GM23338 (cell line): ENCODE results near the gene GRSF1. TPM values are rescaled to one million over a fixed set of nuclear protein-coding genes. Genes with fewer than 3 reads are reported as not detected.

Experiments
- ATAC-seq: fragments of 200-7000 bp; cut with Tn5 transposase; 3 replicates; pipeline ENCODE4 v1.9.1; 2020
- DNase-seq: peaks from one replicate; pipeline ENCODE4 v3.0.0-alpha.2; 2015; ENCODE audit warnings: low spot score
- H2AFZ ChIP-seq: fragments of 200-600 bp; sonication (generic); 2 replicates; pipeline ENCODE4 v1.8.0; 2016; ENCODE audit warnings: antibody characterized with exemption, mild to moderate bottlenecking, moderate library complexity
- H3F3A ChIP-seq: fragments of 200-600 bp; sonication (generic); replicated peaks from 2 replicates; pipeline ENCODE4 v1.8.0; 2017; ENCODE audit warnings: antibody characterized with exemption, mixed run types, low read depth
- H3K27ac ChIP-seq: fragments of 200-600 bp; sonication (generic); 2 replicates; pipeline ENCODE4 v1.6.1; 2016; ENCODE audit warnings: low read depth
- H3K27me3 ChIP-seq: fragments of 200-600 bp; sonication (generic); 2 replicates; pipeline ENCODE4 v1.8.0; 2016; ENCODE audit warnings: mild to moderate bottlenecking, mixed run types, moderate library complexity; ENCODE audit not compliant: insufficient read depth
- H3K36me3 ChIP-seq: fragments of 200-600 bp; sonication (generic); 2 replicates; pipeline ENCODE4 v1.8.0; 2016; ENCODE audit warnings: mild to moderate bottlenecking; ENCODE audit not compliant: insufficient read depth
- H3K4me1 ChIP-seq: fragments of 200-600 bp; sonication (generic); 2 replicates; pipeline ENCODE4 v1.8.0; 2016; ENCODE audit warnings: mild to moderate bottlenecking, moderate library complexity; ENCODE audit not compliant: insufficient read depth
- H3K4me2 ChIP-seq: fragments of 200-600 bp; sonication (generic); 2 replicates; pipeline ENCODE4 v1.7.1; 2017; ENCODE audit warnings: mixed run types
- H3K4me3 ChIP-seq: fragments of 200-600 bp; sonication (generic); 2 replicates; pipeline ENCODE4 v1.6.1; 2016; ENCODE audit warnings: mixed run types
- H3K79me2 ChIP-seq: fragments of 200-600 bp; sonication (generic); replicated peaks from 2 replicates; pipeline ENCODE4 v1.8.0; 2017; ENCODE audit warnings: mild to moderate bottlenecking; ENCODE audit not compliant: insufficient read depth
- H3K9me2 ChIP-seq: fragments of 200-600 bp; sonication (generic); 2 replicates; pipeline ENCODE4 v1.8.0; 2017; ENCODE audit not compliant: insufficient read depth
- H4K20me1 ChIP-seq: fragments of 200-600 bp; sonication (generic); replicated peaks from 2 replicates; pipeline ENCODE4 v1.8.0; 2017; ENCODE audit warnings: mild to moderate bottlenecking; ENCODE audit not compliant: insufficient read depth
- H3K27ac Mint-ChIP-seq: 2 replicates; pipeline ENCODE4 v1.8.0; 2020; ENCODE audit warnings: inconsistent platforms, mild to moderate bottlenecking, moderate library complexity, mixed read lengths
- H3K27me3 Mint-ChIP-seq: 3 replicates; pipeline ENCODE4 v1.8.0; 2022; ENCODE audit warnings: low read depth, mild to moderate bottlenecking, moderate library complexity, mixed read lengths, inconsistent platforms; ENCODE audit not compliant: insufficient read depth, poor library complexity
- H3K36me3 Mint-ChIP-seq: 3 replicates; pipeline ENCODE4 v1.8.0; 2021; ENCODE audit warnings: low read depth, mild to moderate bottlenecking, inconsistent platforms, moderate library complexity, mixed read lengths
- H3K4me1 Mint-ChIP-seq: 3 replicates; pipeline ENCODE4 v1.8.0; 2020; ENCODE audit warnings: mild to moderate bottlenecking, inconsistent platforms, mixed read lengths
- H3K4me3 Mint-ChIP-seq: 3 replicates; pipeline ENCODE4 v1.8.0; 2021; ENCODE audit warnings: moderate library complexity, mild to moderate bottlenecking, inconsistent platforms, mixed read lengths
- H3K9me3 Mint-ChIP-seq: 3 replicates; pipeline ENCODE4 v1.8.0; 2020; ENCODE audit warnings: moderate library complexity, mild to moderate bottlenecking, inconsistent platforms, mixed read lengths
- CREB1 ChIP-seq: fragments of 250-450 bp; sonication (Bioruptor Pico); IDR thresholded peaks from 2 replicates; pipeline ENCODE4 v1.5.0; 2020; ENCODE audit warnings: low read depth, mild to moderate bottlenecking, moderate library complexity
- EZH2 ChIP-seq: fragments of 200-600 bp; sonication (generic); IDR thresholded peaks from one replicate; pipeline ENCODE4 v1.8.0; 2017; ENCODE audit warnings: antibody characterized with exemption, mild to moderate bottlenecking, low read depth; ENCODE audit not compliant: unreplicated experiment
- EZH2phosphoT487 ChIP-seq: fragments of 200-600 bp; sonication (generic); IDR thresholded peaks from one replicate; pipeline ENCODE4 v1.8.1; 2018; ENCODE audit warnings: antibody characterized with exemption; ENCODE audit not compliant: unreplicated experiment
- JUNB ChIP-seq: IDR thresholded peaks from one replicate; pipeline ENCODE4 v1.6.1; 2016; ENCODE audit warnings: antibody characterized with exemption; ENCODE audit not compliant: unreplicated experiment
- NANOG ChIP-seq: IDR thresholded peaks from 2 replicates; pipeline ENCODE4 v1.6.1; 2016; ENCODE audit warnings: antibody characterized with exemption, borderline replicate concordance
- POLR2AphosphoS5 ChIP-seq: IDR thresholded peaks from 2 replicates; pipeline ENCODE4 v1.6.1; 2016; ENCODE audit warnings: antibody characterized with exemption, low read depth
- STAT1 ChIP-seq: IDR thresholded peaks from one replicate; pipeline ENCODE4 v1.6.1; 2016; ENCODE audit warnings: antibody characterized with exemption; ENCODE audit not compliant: unreplicated experiment
- ZNF114 ChIP-seq: fragments of 250-450 bp; sonication (Bioruptor Pico); IDR thresholded peaks from 2 replicates; pipeline ENCODE4 v1.5.0; 2020; ENCODE audit warnings: mild to moderate bottlenecking, moderate library complexity
- ZNF331 ChIP-seq: fragments of 250-450 bp; sonication (Bioruptor Pico); IDR thresholded peaks from 2 replicates; pipeline ENCODE4 v1.5.0; 2020; ENCODE audit warnings: low read depth, mild to moderate bottlenecking, moderate library complexity
- polyA plus RNA-seq: library from polyadenylated mRNA; unstranded; fragments of >200 nt; fragmentation: Nextera tagmentation; extraction: Ambion mirVana; gene quantifications from 2 replicates; pipeline ENCODE4 v1.2.1, GENCODE V29; 2016
- total RNA-seq: library from RNA; depleted of rRNA; stranded (reverse); fragments of >200 nt; shearing (Covaris generic); gene quantifications from 2 replicates; pipeline ENCODE4 v1.2.3, GENCODE V29; 2014
- TF ChIP-seq, protein P1 (sequence below): fragments of 250-450 bp; sonication (Bioruptor Pico); IDR thresholded peaks from 2 replicates; pipeline ENCODE4 v1.5.0; 2020; ENCODE audit warnings: mild to moderate bottlenecking, moderate library complexity
- TF ChIP-seq, protein P2 (sequence below): IDR thresholded peaks from one replicate; pipeline ENCODE4 v1.6.1; 2018; ENCODE audit warnings: antibody characterized with exemption; ENCODE audit not compliant: unreplicated experiment
- TF ChIP-seq, protein P3 (sequence below), 2 experiments: fragments of 200-600 bp in 1 of 2; sonication (generic) in 1 of 2; conservative IDR thresholded peaks; 2 replicates each; pipeline versions ENCODE4 v1.5.1 to v1.6.1; 2016 to 2017; ENCODE audit warnings: antibody characterized with exemption in 2 of 2, low read depth in 2 of 2, mild to moderate bottlenecking in 2 of 2, moderate library complexity in 1 of 2
- TF ChIP-seq, protein P4 (sequence below): IDR thresholded peaks from 2 replicates; pipeline ENCODE4 v1.6.1; 2016; ENCODE audit warnings: antibody characterized with exemption

The GRSF1 gene
- total and polyA plus RNA-seq, 2 experiments from 2014 or later, result 77.3 to 108 TPM

DNA sequence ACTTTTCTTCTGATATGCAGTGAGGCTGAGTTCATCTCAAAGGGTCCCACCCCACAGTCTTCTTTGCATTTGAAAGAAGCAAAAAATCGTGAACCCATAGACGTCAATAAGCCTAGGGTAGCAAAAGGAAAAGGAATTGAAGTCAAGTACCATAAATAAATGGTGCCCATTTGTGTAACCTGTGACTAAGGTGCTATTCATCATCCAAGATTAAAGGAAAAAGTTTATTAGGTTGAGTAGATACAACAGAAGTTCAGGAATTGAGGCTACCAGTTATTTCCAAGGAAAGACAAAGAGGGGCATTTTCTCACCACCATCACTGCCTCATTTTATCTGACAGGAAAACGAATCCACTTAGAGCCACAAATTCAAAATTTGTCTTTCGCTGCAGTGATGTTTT lies 18.8 kb upstream of the GRSF1 start (continued):
- TF ChIP-seq STAT1 (no peak), JUNB (no peak), ZNF114 (CRISPR knock-in tag) (no peak)

DNA sequence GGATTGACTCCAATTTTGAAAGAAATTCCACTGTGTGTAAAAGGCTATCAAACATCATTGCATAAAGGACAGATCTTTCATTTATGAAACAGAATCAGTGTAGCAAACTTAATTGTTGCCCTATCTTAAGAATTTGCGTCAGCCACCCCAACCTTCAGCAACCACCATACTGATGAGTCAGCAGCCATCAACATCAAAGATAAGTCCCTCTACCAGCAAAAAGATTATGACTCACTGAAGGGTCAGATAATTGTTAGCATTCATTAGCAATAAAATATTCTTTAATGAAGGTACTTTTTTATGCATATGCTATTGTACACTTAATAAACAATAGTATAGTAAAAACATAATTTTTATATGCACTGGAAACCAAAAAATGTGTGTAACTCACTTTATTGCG lies 15.8 kb upstream of the GRSF1 start:
- DNase-seq (no peak), ATAC-seq (no peak)
- Mint-ChIP-seq H3K4me3 (no peak overlapping the region), H3K27me3 (peaks cover 1% of the 10 kb centered on the region), H3K27ac (no peak overlapping the region), H3K36me3 (no peaks in the 10 kb centered on the region), H3K4me1 (peaks cover 10% of the 10 kb centered on the region; the same call in 2 of the 3 replicates), H3K9me3 (no peaks in the 10 kb centered on the region)
- H3K79me2 ChIP-seq, result no peaks in the 10 kb centered on the region
- peaks cover 4% of the 10 kb centered on the region; the same call in 1 of the 2 replicates for H3K9me2 ChIP-seq
- H2AFZ ChIP-seq, result no peak overlapping the region
- TF ChIP-seq ZNF331 (CRISPR knock-in tag) (no peak), NANOG (no peak), POLR2AphosphoS5 (no peak), ZNF114 (CRISPR knock-in tag) (no peak), EZH2 (no peak), JUNB (no peak), STAT1 (no peak), EZH2phosphoT487 (no peak), CREB1 (CRISPR knock-in tag) (no peak)
- TF ChIP-seq, protein P1, sequence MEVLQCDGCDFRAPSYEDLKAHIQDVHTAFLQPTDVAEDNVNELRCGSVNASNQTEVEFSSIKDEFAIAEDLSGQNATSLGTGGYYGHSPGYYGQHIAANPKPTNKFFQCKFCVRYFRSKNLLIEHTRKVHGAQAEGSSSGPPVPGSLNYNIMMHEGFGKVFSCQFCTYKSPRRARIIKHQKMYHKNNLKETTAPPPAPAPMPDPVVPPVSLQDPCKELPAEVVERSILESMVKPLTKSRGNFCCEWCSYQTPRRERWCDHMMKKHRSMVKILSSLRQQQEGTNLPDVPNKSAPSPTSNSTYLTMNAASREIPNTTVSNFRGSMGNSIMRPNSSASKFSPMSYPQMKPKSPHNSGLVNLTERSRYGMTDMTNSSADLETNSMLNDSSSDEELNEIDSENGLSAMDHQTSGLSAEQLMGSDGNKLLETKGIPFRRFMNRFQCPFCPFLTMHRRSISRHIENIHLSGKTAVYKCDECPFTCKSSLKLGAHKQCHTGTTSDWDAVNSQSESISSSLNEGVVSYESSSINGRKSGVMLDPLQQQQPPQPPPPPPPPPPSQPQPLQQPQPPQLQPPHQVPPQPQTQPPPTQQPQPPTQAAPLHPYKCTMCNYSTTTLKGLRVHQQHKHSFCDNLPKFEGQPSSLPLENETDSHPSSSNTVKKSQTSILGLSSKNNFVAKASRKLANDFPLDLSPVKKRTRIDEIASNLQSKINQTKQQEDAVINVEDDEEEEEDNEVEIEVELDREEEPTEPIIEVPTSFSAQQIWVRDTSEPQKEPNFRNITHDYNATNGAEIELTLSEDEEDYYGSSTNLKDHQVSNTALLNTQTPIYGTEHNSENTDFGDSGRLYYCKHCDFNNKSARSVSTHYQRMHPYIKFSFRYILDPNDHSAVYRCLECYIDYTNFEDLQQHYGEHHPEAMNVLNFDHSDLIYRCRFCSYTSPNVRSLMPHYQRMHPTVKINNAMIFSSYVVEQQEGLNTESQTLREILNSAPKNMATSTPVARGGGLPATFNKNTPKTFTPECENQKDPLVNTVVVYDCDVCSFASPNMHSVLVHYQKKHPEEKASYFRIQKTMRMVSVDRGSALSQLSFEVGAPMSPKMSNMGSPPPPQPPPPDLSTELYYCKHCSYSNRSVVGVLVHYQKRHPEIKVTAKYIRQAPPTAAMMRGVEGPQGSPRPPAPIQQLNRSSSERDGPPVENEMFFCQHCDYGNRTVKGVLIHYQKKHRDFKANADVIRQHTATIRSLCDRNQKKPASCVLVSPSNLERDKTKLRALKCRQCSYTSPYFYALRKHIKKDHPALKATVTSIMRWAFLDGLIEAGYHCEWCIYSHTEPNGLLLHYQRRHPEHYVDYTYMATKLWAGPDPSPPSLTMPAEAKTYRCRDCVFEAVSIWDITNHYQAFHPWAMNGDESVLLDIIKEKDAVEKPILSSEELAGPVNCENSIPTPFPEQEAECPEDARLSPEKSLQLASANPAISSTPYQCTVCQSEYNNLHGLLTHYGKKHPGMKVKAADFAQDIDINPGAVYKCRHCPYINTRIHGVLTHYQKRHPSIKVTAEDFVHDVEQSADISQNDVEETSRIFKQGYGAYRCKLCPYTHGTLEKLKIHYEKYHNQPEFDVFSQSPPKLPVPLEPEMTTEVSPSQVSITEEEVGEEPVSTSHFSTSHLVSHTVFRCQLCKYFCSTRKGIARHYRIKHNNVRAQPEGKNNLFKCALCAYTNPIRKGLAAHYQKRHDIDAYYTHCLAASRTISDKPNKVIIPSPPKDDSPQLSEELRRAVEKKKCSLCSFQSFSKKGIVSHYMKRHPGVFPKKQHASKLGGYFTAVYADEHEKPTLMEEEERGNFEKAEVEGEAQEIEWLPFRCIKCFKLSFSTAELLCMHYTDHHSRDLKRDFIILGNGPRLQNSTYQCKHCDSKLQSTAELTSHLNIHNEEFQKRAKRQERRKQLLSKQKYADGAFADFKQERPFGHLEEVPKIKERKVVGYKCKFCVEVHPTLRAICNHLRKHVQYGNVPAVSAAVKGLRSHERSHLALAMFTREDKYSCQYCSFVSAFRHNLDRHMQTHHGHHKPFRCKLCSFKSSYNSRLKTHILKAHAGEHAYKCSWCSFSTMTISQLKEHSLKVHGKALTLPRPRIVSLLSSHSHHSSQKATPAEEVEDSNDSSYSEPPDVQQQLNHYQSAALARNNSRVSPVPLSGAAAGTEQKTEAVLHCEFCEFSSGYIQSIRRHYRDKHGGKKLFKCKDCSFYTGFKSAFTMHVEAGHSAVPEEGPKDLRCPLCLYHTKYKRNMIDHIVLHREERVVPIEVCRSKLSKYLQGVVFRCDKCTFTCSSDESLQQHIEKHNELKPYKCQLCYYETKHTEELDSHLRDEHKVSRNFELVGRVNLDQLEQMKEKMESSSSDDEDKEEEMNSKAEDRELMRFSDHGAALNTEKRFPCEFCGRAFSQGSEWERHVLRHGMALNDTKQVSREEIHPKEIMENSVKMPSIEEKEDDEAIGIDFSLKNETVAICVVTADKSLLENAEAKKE (CRISPR knock-in tag), result no peak
- TF ChIP-seq, protein P2, sequence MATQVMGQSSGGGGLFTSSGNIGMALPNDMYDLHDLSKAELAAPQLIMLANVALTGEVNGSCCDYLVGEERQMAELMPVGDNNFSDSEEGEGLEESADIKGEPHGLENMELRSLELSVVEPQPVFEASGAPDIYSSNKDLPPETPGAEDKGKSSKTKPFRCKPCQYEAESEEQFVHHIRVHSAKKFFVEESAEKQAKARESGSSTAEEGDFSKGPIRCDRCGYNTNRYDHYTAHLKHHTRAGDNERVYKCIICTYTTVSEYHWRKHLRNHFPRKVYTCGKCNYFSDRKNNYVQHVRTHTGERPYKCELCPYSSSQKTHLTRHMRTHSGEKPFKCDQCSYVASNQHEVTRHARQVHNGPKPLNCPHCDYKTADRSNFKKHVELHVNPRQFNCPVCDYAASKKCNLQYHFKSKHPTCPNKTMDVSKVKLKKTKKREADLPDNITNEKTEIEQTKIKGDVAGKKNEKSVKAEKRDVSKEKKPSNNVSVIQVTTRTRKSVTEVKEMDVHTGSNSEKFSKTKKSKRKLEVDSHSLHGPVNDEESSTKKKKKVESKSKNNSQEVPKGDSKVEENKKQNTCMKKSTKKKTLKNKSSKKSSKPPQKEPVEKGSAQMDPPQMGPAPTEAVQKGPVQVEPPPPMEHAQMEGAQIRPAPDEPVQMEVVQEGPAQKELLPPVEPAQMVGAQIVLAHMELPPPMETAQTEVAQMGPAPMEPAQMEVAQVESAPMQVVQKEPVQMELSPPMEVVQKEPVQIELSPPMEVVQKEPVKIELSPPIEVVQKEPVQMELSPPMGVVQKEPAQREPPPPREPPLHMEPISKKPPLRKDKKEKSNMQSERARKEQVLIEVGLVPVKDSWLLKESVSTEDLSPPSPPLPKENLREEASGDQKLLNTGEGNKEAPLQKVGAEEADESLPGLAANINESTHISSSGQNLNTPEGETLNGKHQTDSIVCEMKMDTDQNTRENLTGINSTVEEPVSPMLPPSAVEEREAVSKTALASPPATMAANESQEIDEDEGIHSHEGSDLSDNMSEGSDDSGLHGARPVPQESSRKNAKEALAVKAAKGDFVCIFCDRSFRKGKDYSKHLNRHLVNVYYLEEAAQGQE, result no peak
- TF ChIP-seq, protein P3, sequence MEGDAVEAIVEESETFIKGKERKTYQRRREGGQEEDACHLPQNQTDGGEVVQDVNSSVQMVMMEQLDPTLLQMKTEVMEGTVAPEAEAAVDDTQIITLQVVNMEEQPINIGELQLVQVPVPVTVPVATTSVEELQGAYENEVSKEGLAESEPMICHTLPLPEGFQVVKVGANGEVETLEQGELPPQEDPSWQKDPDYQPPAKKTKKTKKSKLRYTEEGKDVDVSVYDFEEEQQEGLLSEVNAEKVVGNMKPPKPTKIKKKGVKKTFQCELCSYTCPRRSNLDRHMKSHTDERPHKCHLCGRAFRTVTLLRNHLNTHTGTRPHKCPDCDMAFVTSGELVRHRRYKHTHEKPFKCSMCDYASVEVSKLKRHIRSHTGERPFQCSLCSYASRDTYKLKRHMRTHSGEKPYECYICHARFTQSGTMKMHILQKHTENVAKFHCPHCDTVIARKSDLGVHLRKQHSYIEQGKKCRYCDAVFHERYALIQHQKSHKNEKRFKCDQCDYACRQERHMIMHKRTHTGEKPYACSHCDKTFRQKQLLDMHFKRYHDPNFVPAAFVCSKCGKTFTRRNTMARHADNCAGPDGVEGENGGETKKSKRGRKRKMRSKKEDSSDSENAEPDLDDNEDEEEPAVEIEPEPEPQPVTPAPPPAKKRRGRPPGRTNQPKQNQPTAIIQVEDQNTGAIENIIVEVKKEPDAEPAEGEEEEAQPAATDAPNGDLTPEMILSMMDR (conservative IDR thresholded peaks at IDR 0.05; ENCODE audit: low read depth in 2 of 2), result no peak
- TF ChIP-seq, protein P4, sequence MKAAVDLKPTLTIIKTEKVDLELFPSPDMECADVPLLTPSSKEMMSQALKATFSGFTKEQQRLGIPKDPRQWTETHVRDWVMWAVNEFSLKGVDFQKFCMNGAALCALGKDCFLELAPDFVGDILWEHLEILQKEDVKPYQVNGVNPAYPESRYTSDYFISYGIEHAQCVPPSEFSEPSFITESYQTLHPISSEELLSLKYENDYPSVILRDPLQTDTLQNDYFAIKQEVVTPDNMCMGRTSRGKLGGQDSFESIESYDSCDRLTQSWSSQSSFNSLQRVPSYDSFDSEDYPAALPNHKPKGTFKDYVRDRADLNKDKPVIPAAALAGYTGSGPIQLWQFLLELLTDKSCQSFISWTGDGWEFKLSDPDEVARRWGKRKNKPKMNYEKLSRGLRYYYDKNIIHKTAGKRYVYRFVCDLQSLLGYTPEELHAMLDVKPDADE, result no peak
- H3F3A ChIP-seq, result no peaks in the 10 kb centered on the region
- H3K27me3 ChIP-seq, result no peaks in the 10 kb centered on the region
- H4K20me1 ChIP-seq, result no peaks in the 10 kb centered on the region
- H3K4me1 ChIP-seq, result peaks cover 6% of the 10 kb centered on the region
- no peak overlapping the region for H3K4me3 ChIP-seq
- no peaks in the 10 kb centered on the region for H3K36me3 ChIP-seq
- H3K4me2 ChIP-seq, result no peak overlapping the region
- H3K27ac ChIP-seq, result no peak overlapping the region
